Left lobe of liver (tissue), 2 donors: Measurements from ENCODE around the gene BRICD5. TPM values are rescaled to one million over a fixed set of nuclear protein-coding genes. Genes with fewer than 3 reads are reported as not detected.

Experiments used
- ATAC-seq: fragments of 200-7000 bp; cut with Tn5 transposase; one replicate; pipeline ENCODE4 v1.9.1; 2020; ENCODE audit warnings: mild to moderate bottlenecking, moderate library complexity
- DNase-seq: peaks from one replicate; pipeline ENCODE4 v3.0.0-alpha.2; 2020; ENCODE audit warnings: low spot score
- total RNA-seq: library from RNA; stranded (reverse); gene quantifications from one replicate; pipeline ENCODE4 v1.2.1, GENCODE V29; 2021
- donor health status: DM: no; HTN: no; CAD: no; lungs with moderate emphysema.
- donor health status: DM: no; HTN: yes; CAD: no.

Gene BRICD5
- total RNA-seq, 1 donor from 2014 or later: 5.3 TPM

DNA sequence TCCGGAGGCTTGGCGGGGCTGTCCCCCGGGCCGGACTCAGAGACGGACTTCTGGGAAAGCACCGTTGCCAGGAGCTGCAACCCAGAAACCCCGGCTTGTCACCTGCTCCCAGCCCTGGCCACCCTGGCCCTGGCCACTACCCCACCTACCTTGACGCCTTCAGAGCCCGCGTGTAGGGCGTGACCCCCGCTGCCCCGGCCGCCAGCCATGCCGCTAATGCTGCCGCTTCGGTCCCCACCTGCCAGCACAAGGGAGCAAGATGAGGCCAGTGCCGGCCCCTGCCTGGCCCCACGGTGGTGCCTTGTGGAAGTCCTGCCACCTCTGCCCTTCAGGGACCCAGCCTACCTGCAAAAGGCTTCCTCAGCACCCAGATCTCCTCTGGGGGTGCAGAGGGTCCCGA is 25.7 kb downstream of the BRICD5 start:
- peak; percentile 3 for ATAC-seq
- no peak for DNase-seq

DNA sequence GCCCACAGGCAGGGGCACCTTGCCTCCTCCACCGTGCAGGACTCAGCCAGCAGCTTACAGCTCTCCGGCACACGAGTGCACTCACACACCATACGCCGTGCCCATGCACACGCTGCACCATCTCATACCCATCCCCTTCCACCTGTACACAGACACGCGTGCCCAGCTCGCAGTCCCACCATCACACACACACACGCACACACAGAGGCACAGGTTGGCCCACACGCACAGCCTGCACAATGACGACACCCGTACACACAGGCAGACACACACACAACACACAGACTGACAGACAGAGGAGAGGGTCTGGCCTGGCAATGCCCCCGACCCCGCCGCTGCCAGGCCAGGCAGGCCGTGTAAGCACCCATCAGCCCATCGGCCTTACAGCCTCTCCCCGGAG is 26.3 kb downstream of the BRICD5 start:
- no peak for DNase-seq

GRCh38 chr16:2183671-2184070 is 27.0 kb downstream of the BRICD5 start:
- DNase-seq: no peak
- no peak for ATAC-seq

More for the DNA sequence above, 26.3 kb downstream of the BRICD5 start:
- ATAC-seq: no peak

GRCh38 chr16:2181952-2182351 is 28.7 kb downstream of the BRICD5 start:
- ATAC-seq: no peak
- DNase-seq: no peak

- ATAC-seq (peak; percentile 6), DNase-seq (no peak)
Measured at GRCh38 chr16:2180962-2181923, 29.4 kb downstream of the BRICD5 start.

- ATAC-seq (no peak), DNase-seq (no peak)
Measured at GRCh38 chr16:2180461-2180860, 30.2 kb downstream of the BRICD5 start.

DNA sequence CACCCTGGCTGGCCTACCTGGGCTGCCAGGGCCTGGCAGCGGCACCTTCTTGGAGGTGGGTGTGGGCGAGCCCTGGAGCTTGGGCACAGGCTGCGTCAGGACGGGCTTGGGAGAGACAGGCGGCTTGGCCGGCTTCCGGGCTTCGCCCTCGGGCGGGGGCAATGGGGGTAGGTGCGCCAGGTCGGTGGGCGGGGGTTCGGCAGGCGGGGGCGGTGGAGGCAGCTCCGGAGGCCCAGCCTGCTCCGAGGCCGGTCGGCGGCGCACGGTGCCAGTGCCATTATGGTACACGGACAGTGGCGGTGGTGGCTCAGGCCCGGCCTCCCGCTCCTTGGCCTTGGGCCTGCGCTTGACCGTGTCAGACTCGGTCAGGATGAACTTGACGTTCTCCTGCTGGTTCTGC is 31.1 kb downstream of the BRICD5 start:
- ATAC-seq (peak; percentile 2), DNase-seq (no peak)

- no peak for DNase-seq
- ATAC-seq: no peak
Measured at GRCh38 chr16:2179107-2179501, 31.6 kb downstream of the BRICD5 start.

DNA sequence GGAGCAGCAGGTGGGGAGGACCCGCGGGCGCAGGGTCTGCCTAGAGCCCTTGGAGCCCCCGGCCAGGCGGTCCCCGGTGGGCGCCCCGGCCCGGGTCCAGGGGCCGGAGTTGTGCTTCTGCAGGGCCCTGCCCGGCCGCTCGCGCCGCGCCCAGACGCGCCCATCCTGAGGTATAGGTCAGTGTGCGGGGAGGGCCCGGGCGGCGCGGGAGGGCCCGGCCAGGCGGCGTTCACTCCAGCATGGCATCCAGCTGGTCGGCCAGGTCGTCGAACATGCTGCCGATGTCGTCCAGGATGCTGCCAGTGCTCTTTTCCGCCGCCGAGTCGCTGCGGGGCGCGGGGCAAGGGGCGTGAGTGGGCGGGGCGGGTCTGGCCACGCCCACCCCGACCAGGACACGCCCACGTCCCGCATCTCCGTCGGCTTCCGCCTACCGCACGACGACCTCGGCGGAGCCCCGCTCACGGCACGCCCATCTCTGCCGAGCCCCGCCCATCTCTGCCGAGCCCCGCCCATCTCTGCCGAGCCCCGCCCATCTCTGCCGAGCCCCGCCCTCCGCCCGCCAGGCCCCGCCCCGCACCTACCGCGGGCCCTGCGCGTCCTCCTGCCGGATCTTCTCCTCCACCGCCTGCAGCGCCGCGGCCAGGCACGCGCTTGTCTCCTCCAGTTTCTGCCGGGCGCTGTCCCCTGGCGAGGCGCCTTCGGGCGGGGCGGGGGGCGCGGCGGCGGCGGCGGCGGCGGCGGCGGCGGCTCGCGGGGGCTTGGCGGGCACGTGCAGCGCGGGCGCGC is 32.1 kb downstream of the BRICD5 start:
- DNase-seq: no peak
- ATAC-seq: peak; percentile 8

GRCh38 chr16:2177561-2177960 is 33.1 kb downstream of the BRICD5 start:
- ATAC-seq (no peak), DNase-seq (no peak)

DNA sequence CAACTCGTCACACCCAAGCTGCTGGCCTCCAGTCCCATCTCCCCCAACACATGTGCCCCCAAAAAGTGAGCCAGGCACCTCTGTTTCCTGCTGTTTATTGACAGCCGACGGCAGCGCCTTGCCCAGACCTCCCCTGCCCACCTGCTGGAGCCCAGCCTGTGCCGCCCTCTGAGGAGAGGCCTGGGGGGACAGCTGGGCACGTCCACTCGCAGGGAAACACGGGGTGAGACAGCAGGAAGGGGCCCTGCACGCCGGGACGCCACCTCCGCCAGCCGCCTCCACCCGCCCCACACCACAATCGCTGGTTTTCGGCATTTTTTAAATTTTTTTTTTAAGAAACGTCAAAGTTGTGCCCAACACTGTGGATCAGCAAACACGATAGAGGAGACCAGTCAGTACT is 33.6 kb downstream of the BRICD5 start:
- DNase-seq (no peak), ATAC-seq (no peak)

DNA sequence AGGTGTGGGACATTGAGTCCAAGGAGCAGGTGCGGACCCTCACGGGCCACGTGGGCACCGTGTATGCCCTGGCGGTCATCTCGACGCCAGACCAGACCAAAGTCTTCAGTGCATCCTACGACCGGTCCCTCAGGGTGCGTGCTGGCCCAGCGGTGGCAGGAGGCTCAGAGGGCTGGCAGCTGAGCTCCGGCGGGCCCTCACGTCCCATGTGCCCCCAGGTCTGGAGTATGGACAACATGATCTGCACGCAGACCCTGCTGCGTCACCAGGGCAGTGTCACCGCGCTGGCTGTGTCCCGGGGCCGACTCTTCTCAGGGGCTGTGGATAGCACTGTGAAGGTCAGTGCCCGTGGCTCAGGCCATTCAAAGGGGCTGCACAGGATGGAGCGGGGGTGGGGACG is 34.6 kb downstream of the BRICD5 start:
- DNase-seq (no peak), ATAC-seq (no peak)

DNA sequence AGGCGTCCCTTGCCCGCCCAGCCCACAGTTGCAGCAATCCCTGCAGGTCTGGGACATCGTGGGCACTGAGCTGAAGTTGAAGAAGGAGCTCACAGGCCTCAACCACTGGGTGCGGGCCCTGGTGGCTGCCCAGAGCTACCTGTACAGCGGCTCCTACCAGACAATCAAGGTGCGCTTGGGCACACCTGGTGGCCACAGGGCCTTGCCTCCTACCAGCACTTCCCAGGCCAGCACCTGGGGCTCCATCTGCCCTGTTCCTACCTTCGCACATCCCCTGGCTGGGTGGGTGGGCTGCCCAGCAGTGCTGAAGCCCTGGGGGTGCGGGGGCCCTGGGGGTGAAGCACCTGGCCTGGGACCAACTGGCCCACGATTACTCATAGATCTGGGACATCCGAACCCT is 35.2 kb downstream of the BRICD5 start:
- DNase-seq (no peak), ATAC-seq (no peak)

DNA sequence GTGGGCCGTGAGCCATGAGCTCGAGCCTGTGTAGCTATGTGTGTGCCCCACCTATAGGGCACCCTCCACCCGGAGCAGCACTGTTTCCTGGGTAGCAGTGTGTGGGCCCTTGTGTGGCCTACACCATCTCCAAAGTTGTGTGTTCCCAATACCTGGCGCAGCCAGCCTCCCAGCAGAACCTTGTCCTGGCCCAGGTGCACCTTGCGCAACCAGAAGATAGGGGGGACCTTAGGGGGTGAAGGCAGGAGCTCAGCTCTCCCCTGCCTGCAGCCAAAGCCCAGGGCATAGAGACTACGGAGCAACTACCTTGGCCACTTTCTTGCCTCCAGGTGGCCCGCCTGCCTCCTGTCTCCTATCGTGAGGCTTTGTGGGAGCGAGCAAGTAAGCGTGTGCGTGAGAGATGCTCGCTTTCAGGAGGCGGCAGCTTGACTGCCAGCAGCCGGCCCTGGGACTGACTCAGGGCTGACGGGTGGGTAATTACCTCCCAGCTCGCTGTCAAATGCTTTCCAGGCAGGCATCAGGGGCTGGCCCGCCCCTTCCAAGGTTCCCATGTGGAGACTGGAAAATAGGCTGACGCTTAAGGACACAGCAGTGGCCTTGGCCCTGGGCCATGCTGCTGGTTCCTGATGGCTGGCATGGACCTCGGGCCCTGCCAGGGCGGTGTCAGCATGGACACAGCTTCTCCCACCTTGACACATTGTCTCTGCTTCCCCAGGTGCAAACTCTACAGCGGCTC is 36.1 kb downstream of the BRICD5 start:
- DNase-seq (no peak), ATAC-seq (no peak)

- no peak for DNase-seq
- no peak for ATAC-seq
Measured at GRCh38 chr16:2173916-2174315, 36.7 kb downstream of the BRICD5 start.

- DNase-seq: no peak
- ATAC-seq: no peak
Measured at GRCh38 chr16:2173366-2173765, 37.3 kb downstream of the BRICD5 start.

- ATAC-seq: no peak
- DNase-seq: no peak
Measured at GRCh38 chr16:2172688-2173335, 37.9 kb downstream of the BRICD5 start.

- ATAC-seq (no peak), DNase-seq (no peak)
Measured at GRCh38 chr16:2171601-2172178, 39.0 kb downstream of the BRICD5 start.

- ATAC-seq (no peak), DNase-seq (no peak)
Measured at GRCh38 chr16:2170587-2171435, 39.9 kb downstream of the BRICD5 start.
